ENCODE results near the gene CCDC8.
A peak's percentile ranks its signal among the peaks of the same experiment; 100 is the strongest.
"Not testable (repeated sequence)": the region's sequence is repeated elsewhere in the genome, so short reads cannot be mapped to it uniquely, and the experiment has no call there.

The CCDC8 gene

GRCh38 chr19:46413262-46414031 is at the start of gene CCDC8:
Gene CCDC8, minus strand, starts transcription at chr19:46413564. Its CDS starts 754 bp downstream, at chr19:46412810.
- DNase-seq, result no peak

GRCh38 chr19:46461537-46461936 is 48.2 kb upstream of the CCDC8 start:
- DNase-seq, result no peak

GRCh38 chr19:46460981-46461380 is 47.6 kb upstream of the CCDC8 start:
- DNase-seq, result no peak

GRCh38 chr19:46460055-46460454 is 46.7 kb upstream of the CCDC8 start:
- no peak for DNase-seq

GRCh38 chr19:46456930-46457329 is 43.6 kb upstream of the CCDC8 start:
- no peak for DNase-seq

- DNase-seq, result no peak
Measured at GRCh38 chr19:46454244-46454643, 40.9 kb upstream of the CCDC8 start.

GRCh38 chr19:46453661-46454060 is 40.3 kb upstream of the CCDC8 start:
- DNase-seq, result no peak

- no peak for DNase-seq
Measured at GRCh38 chr19:46452186-46452585, 38.8 kb upstream of the CCDC8 start.

GRCh38 chr19:46451352-46451751 is 38.0 kb upstream of the CCDC8 start:
- DNase-seq, result no peak

GRCh38 chr19:46450737-46451136 is 37.4 kb upstream of the CCDC8 start:
- DNase-seq, result no peak

- no peak for DNase-seq
Measured at GRCh38 chr19:46449228-46449627, 35.9 kb upstream of the CCDC8 start.

- no peak for DNase-seq
Measured at GRCh38 chr19:46448601-46449000, 35.2 kb upstream of the CCDC8 start.

- DNase-seq, result no peak
Measured at GRCh38 chr19:46447824-46448223, 34.5 kb upstream of the CCDC8 start.

- DNase-seq, result no peak
Measured at GRCh38 chr19:46447006-46447405, 33.6 kb upstream of the CCDC8 start.

- no peak for DNase-seq
Measured at GRCh38 chr19:46446021-46446420, 32.7 kb upstream of the CCDC8 start.

- DNase-seq, result no peak
Measured at GRCh38 chr19:46442808-46443450, 29.6 kb upstream of the CCDC8 start.

- DNase-seq, result no peak
Measured at GRCh38 chr19:46441866-46442265, 28.5 kb upstream of the CCDC8 start.

GRCh38 chr19:46435689-46436088 is 22.3 kb upstream of the CCDC8 start:
- not testable (repeated sequence) for DNase-seq

GRCh38 chr19:46435009-46435408 is 21.6 kb upstream of the CCDC8 start:
- DNase-seq, result no peak

- not testable (repeated sequence) for DNase-seq
Measured at GRCh38 chr19:46433470-46433869, 20.1 kb upstream of the CCDC8 start.

- no peak for DNase-seq
Measured at GRCh38 chr19:46431824-46432223, 18.5 kb upstream of the CCDC8 start.

GRCh38 chr19:46429999-46430398 is 16.6 kb upstream of the CCDC8 start:
- no peak for DNase-seq

GRCh38 chr19:46428239-46429135 is 15.1 kb upstream of the CCDC8 start, which contains the start of gene PNMA8C:
Gene PNMA8C, minus strand, starts transcription at chr19:46428936. Its CDS starts 577 bp downstream, at chr19:46428359.
- DNase-seq, result peak; percentile 72
